HUES6 (cell line): Measurements from ENCODE around the gene CCDC191.

ENCODE experiments used
- H3K27ac ChIP-seq: 2 replicates; pipeline ENCODE4 v1.7.0; 2013; ENCODE audit warnings: low read depth, mild to moderate bottlenecking, low read length, inconsistent platforms
- H3K27me3 ChIP-seq: 2 replicates; pipeline ENCODE4 v1.6.1; 2013; ENCODE audit warnings: low read length; ENCODE audit not compliant: control insufficient read depth, insufficient read depth
- H3K36me3 ChIP-seq: 2 replicates; pipeline ENCODE4 v1.6.1; 2013; ENCODE audit warnings: low read length; ENCODE audit not compliant: control insufficient read depth, insufficient read depth
- H3K4me1 ChIP-seq: 2 replicates; pipeline ENCODE4 v1.6.1; 2013; ENCODE audit warnings: low read length; ENCODE audit not compliant: control insufficient read depth, insufficient read depth
- H3K4me3 ChIP-seq: 2 replicates; pipeline ENCODE4 v1.5.1; 2013; ENCODE audit warnings: low read depth, low read length
- H3K9ac ChIP-seq: one replicate; pipeline ENCODE4 v1.6.1; 2013; ENCODE audit warnings: mild to moderate bottlenecking, low read length
- H3K9me3 ChIP-seq: 2 replicates; pipeline ENCODE4 v1.6.1; 2013; ENCODE audit warnings: low read depth, low read length; ENCODE audit not compliant: control insufficient read depth, insufficient read depth

The CCDC191 gene

GRCh38 chr3:114060906-114061655 is 4.8 kb upstream of the CCDC191 start:
- Histone ChIP-seq H3K4me1 (no peaks in the 10 kb centered on the region), H3K4me3 (no peak overlapping the region), H3K27me3 (no peaks in the 10 kb centered on the region), H3K27ac (no peak overlapping the region), H3K9ac (no peak overlapping the region), H3K36me3 (peaks cover 25% of the 10 kb centered on the region; the same call in 1 of the 2 replicates), H3K9me3 (no peaks in the 10 kb centered on the region)

GRCh38 chr3:114058646-114059045 is 2.3 kb upstream of the CCDC191 start:
- Histone ChIP-seq H3K9me3 (no peaks in the 10 kb centered on the region), H3K27me3 (no peaks in the 10 kb centered on the region), H3K9ac (no peak overlapping the region), H3K27ac (no peak overlapping the region), H3K4me3 (no peak overlapping the region), H3K36me3 (peaks cover 4% of the 10 kb centered on the region; the same call in 1 of the 2 replicates), H3K4me1 (no peaks in the 10 kb centered on the region)

GRCh38 chr3:114057011-114057347 is 653 bp upstream of the CCDC191 start:
- peak overlapping the region; percentile 84 for H3K4me3 ChIP-seq
- H3K36me3 ChIP-seq: peaks cover 4% of the 10 kb centered on the region; the same call in 1 of the 2 replicates
- no peaks in the 10 kb centered on the region for H3K4me1 ChIP-seq
- H3K9ac ChIP-seq: peak overlapping the region; percentile 84
- H3K27me3 ChIP-seq: no peaks in the 10 kb centered on the region
- no peaks in the 10 kb centered on the region for H3K9me3 ChIP-seq
- H3K27ac ChIP-seq: peak overlapping the region; percentile 61; the same call in 1 of the 2 replicates

- no peaks in the 10 kb centered on the region for H3K4me1 ChIP-seq
These were observed 4.1 kb downstream of the CCDC191 start for GRCh38 chr3:114052216-114052615.

GRCh38 chr3:114043205-114043604 is 13.1 kb downstream of the CCDC191 start:
- no peaks in the 10 kb centered on the region for H3K4me1 ChIP-seq
- H3K27ac ChIP-seq: no peak overlapping the region
- H3K36me3 ChIP-seq: no peaks in the 10 kb centered on the region
- no peaks in the 10 kb centered on the region for H3K9me3 ChIP-seq
- no peak overlapping the region for H3K4me3 ChIP-seq
- H3K9ac ChIP-seq: no peak overlapping the region
- no peaks in the 10 kb centered on the region for H3K27me3 ChIP-seq

More at GRCh38 chr3:114052216-114052615, 4.1 kb downstream of the CCDC191 start:
- H3K9me3 ChIP-seq: no peaks in the 10 kb centered on the region
- no peak overlapping the region for H3K27ac ChIP-seq
- H3K36me3 ChIP-seq: no peaks in the 10 kb centered on the region
- H3K9ac ChIP-seq: no peak overlapping the region
- H3K4me3 ChIP-seq: no peak overlapping the region
- H3K27me3 ChIP-seq: no peaks in the 10 kb centered on the region

GRCh38 chr3:114035896-114036295 is 20.4 kb downstream of the CCDC191 start:
- peaks cover 4% of the 10 kb centered on the region; the same call in 1 of the 2 replicates for H3K4me1 ChIP-seq
- H3K9me3 ChIP-seq: no peaks in the 10 kb centered on the region
- no peak overlapping the region for H3K9ac ChIP-seq
- no peaks in the 10 kb centered on the region for H3K36me3 ChIP-seq
- no peak overlapping the region for H3K27ac ChIP-seq
- H3K27me3 ChIP-seq: no peaks in the 10 kb centered on the region
- H3K4me3 ChIP-seq: no peak overlapping the region

GRCh38 chr3:114034787-114035545 is 21.4 kb downstream of the CCDC191 start:
- Histone ChIP-seq H3K27me3 (no peaks in the 10 kb centered on the region), H3K4me3 (no peak overlapping the region), H3K9ac (no peak overlapping the region), H3K27ac (no peak overlapping the region), H3K36me3 (no peaks in the 10 kb centered on the region), H3K9me3 (no peaks in the 10 kb centered on the region), H3K4me1 (peaks cover 4% of the 10 kb centered on the region; the same call in 1 of the 2 replicates)

GRCh38 chr3:114034211-114034610 is 22.1 kb downstream of the CCDC191 start:
- no peaks in the 10 kb centered on the region for H3K27me3 ChIP-seq

GRCh38 chr3:114033721-114034120 is 22.6 kb downstream of the CCDC191 start:
- H3K9ac ChIP-seq: no peak overlapping the region
- no peak overlapping the region for H3K27ac ChIP-seq
- H3K4me3 ChIP-seq: no peak overlapping the region
- no peaks in the 10 kb centered on the region for H3K27me3 ChIP-seq
- H3K4me1 ChIP-seq: peaks cover 4% of the 10 kb centered on the region; the same call in 1 of the 2 replicates
- H3K36me3 ChIP-seq: no peaks in the 10 kb centered on the region
- no peaks in the 10 kb centered on the region for H3K9me3 ChIP-seq

More at GRCh38 chr3:114034211-114034610, 22.1 kb downstream of the CCDC191 start:
- Histone ChIP-seq H3K9ac (no peak overlapping the region), H3K27ac (no peak overlapping the region), H3K36me3 (no peaks in the 10 kb centered on the region), H3K4me3 (no peak overlapping the region), H3K4me1 (peaks cover 4% of the 10 kb centered on the region; the same call in 1 of the 2 replicates), H3K9me3 (no peaks in the 10 kb centered on the region)

- Histone ChIP-seq H3K27ac (no peak overlapping the region), H3K4me3 (no peak overlapping the region), H3K36me3 (no peaks in the 10 kb centered on the region), H3K4me1 (peaks cover 3% of the 10 kb centered on the region; the same call in 1 of the 2 replicates), H3K9me3 (no peaks in the 10 kb centered on the region), H3K9ac (no peak overlapping the region), H3K27me3 (no peaks in the 10 kb centered on the region)
These were observed 30.0 kb downstream of the CCDC191 start for GRCh38 chr3:114026331-114026730.

- H3K9ac ChIP-seq: no peak overlapping the region
- no peak overlapping the region for H3K27ac ChIP-seq
- H3K27me3 ChIP-seq: no peaks in the 10 kb centered on the region
- no peaks in the 10 kb centered on the region for H3K36me3 ChIP-seq
- no peaks in the 10 kb centered on the region for H3K9me3 ChIP-seq
- no peak overlapping the region for H3K4me3 ChIP-seq
- no peaks in the 10 kb centered on the region for H3K4me1 ChIP-seq
These were observed 30.9 kb downstream of the CCDC191 start for GRCh38 chr3:114025451-114025850.
